RPMI7951 (cell line): ENCODE results near the gene GRB14. TPM values are rescaled to one million over a fixed set of nuclear protein-coding genes. Genes with fewer than 3 reads are reported as not detected.
"Not testable (repeated sequence)": the region's sequence is repeated elsewhere in the genome, so short reads cannot be mapped to it uniquely, and the experiment has no call there.

Source experiments
- DNase-seq: peaks from one replicate; pipeline ENCODE4 v3.0.0-alpha.2; 2012; ENCODE audit warnings: low read depth
- total RNA-seq: library from RNA; depleted of rRNA; stranded (reverse); fragments of >200 nt; shearing (Covaris generic); gene quantifications from 2 replicates; pipeline ENCODE4 v1.2.3, GENCODE V29; 2014; rRNA removed

GRB14 gene
- total RNA-seq, 1 experiment from 2014 or later: not detected

DNA sequence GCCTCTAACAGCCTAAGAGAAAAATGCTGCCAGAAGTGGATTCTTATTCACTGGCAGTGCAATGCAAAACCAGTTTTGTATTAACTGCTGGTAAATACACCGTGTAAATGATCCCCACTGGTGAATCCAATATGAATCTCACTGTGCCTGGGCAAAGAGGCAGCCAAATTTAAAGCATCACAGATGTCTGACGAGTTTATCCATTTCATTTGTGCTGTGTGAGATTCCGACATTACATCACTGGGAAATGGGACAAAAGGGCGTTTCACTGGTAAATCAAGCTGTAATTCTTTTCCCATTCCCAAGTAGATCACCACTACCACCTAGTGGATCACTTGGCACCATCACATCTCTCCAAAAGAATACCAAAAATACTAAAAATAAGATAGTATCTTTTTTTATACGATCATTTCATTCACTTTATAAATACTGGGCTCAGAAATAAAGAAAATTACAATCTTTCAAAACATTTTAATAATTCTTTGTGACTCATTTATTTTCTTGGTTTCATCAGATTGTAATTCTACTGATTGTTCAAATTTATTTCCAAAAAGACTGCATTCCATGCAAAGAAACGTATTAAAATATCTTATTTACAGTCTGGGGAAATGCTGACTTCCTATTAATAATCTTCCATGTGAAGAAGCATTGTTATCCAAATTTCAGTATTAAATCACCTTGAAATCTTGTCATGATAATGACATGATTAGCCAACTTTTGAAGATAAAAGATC, 125.6 kb downstream of the GRB14 start:
- peak; percentile 53 for DNase-seq

- DNase-seq: peak; percentile 20
Measured at GRCh38 chr2:164485541-164485940, 135.7 kb downstream of the GRB14 start.

DNA sequence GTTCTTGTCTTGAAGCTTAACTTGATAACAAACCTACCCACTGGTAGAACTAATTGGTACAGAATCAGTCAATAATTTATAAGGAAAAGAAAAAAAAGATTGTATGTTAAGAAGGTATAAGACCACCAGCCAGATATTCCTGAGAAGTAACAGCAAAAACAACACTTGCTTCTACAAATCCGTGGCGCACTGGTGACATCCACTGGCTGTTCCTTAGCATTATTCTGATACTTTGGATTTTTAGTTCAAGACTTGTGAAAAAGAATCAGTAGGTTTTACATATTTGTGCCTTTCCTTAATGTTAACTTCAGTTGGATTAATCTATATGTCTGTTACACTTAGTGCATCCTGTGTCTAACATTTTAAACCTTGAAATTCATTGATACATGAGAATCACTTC, 141.8 kb downstream of the GRB14 start:
- DNase-seq: peak; percentile 20

DNA sequence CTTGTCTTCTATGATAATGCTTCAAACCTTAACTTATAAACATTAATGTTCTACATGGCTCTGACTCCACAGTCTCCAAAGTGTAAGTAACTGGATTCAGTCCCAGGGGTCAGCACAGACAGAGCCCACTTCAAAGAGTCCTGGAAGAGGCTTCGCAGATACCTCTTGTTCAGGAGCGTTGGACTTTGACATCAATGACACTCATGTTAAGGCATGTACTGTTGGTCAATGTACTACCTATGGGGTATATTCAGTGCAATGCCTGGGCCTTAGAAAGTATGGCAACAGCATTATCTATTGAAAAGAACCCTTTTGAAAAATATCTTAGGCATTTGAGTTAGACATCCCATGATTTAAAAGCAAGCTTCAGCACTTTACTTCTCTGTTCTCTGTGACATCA, 143.1 kb downstream of the GRB14 start:
- no peak for DNase-seq

- no peak for DNase-seq
Measured at GRCh38 chr2:164474873-164475272, 146.4 kb downstream of the GRB14 start.

DNA sequence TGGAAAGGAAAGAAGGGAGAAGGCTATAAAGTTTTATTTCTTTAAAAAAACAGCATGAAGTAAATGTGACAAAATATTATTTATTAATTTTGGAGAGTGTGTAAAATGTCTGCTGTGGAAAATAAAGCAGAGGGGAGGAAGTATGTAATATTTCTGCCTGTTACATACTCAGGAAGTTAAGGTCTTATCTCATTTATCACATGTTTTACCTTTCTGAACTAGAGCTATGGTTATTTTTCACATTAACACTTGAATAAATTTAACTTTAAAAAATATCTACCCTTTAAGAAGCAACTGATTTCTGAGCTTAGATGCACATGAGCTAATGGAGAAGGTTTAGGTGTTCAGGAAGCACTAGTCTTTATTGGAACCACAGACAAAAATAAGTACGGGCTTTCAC, 148.3 kb downstream of the GRB14 start:
- no peak for DNase-seq

- DNase-seq: not testable (repeated sequence)
Measured at GRCh38 chr2:164465047-164465446, 156.2 kb downstream of the GRB14 start.

- no peak for DNase-seq
Measured at GRCh38 chr2:164464376-164464775, 156.9 kb downstream of the GRB14 start.

DNA sequence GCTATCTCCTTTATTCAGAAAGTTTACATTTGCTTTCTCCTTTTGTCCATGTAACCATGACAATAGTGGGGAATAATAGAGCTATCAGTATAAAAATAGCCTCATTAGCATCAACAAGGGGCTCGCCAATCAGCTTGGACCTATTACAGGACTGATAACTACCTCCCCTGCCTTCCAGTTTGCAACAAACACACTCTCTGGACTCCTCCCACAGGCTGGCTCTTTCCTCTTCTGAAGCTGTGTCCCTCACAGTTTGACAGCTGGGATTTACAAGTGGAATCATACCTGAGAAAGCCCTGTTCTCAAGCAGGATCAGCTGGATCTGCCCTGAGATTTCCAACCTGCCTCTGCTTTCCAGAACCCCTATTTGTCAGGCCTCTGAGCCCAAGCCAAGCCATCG, 162.5 kb downstream of the GRB14 start:
- DNase-seq: no peak

- DNase-seq: no peak
Measured at GRCh38 chr2:164457271-164457670, 164.0 kb downstream of the GRB14 start.

DNA sequence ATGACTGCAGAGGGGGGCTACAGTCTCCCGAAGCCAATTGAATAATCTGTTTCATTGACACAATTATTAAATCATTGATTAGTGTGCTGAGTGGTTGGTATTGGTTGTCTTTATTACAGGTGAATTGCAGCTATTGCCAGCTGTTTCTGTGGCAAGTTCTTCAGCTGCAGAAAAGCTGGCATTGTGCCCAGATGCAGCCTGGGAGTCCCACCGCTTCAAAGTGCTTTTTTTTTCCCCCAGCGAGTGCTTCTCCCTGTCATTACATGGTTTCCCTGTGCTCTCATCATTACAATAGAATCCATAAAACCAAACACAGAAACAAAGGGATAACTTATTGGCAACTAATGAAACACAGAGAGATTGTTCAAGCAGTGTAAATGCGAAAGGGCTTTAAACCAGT, 164.7 kb downstream of the GRB14 start:
- peak; percentile 1 for DNase-seq

- no peak for DNase-seq
Measured at GRCh38 chr2:164453656-164454305, 167.5 kb downstream of the GRB14 start.

DNA sequence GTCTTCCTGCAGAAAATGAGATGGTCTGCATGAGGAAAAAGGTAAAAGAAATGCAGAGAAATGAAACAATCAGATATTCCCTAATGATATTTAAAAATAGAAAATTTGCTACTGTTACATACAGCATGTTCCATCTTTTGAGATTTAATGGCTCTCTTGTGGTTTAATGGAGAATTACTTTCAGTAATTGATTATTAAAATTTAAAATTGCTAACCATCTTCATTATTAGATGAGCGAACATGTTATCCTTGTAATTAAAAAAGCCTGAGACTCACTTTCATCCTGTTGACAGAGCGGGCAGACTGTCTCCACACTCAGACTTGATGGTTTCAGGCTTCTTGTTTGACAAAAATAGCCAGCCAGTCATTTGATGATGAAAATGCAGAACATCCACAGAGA, 171.0 kb downstream of the GRB14 start:
- no peak for DNase-seq

- no peak for DNase-seq
Measured at GRCh38 chr2:164449706-164450105, 171.6 kb downstream of the GRB14 start.

DNA sequence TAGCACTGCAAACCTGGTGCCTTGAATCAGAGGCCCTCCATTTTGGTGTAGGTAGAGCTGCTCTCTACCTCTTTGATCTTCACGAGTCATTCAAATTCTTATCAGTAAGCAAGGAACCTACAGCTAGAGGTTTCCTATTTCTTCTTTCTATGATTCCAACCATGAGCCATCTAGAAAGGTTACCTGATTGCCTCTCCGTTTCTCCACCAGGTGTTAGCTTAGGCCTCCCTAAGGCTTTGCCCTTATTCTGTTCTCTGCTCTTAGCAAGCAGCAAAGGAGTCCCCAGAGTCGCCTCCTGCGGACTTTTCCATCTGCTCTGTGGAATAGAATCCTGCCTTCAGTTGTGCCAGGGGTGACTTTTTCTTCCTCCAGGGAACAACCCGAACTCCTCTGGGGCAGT, 173.6 kb downstream of the GRB14 start:
- DNase-seq: no peak

Other genes with a start within 250 kb of the GRB14 start
- 0.39 and 0.96 TPM in 2 replicates for gene COBLL1, start 220.3 kb upstream of the GRB14 start, total RNA-seq